BJ (cell line): Measurements from ENCODE around the gene MS4A6E. TPM values are rescaled to one million over a fixed set of nuclear protein-coding genes. Genes with fewer than 3 reads are reported as not detected.
"Not testable (repeated sequence)": the region's sequence is repeated elsewhere in the genome, so short reads cannot be mapped to it uniquely, and the experiment has no call there.

Experiments used
- CTCF ChIA-PET: fragments of 350-600 bp; formaldehyde crosslinking; extraction: SDS; loops from one replicate; lab custom pipeline; 2021; ENCODE audit warnings: antibody characterized with exemption, inconsistent platforms; lab: Yijun Ruan, JAX
- POLR2A ChIA-PET: fragments of 300-600 bp; sonication (Branson Sonifier 250); formaldehyde crosslinking; extraction: SDS; loops from one replicate; lab custom pipeline; 2021; ENCODE audit warnings: antibody characterized with exemption; lab: Charles Lee
- DNase-seq: peaks from one replicate; pipeline ENCODE4 v3.0.0-alpha.2; 2011; ENCODE audit warnings: low read depth
- H3K27me3 ChIP-seq: 2 replicates; pipeline ENCODE4 v1.6.0; 2011; ENCODE audit warnings: low read length; ENCODE audit not compliant: control insufficient read depth, insufficient read depth
- H3K36me3 ChIP-seq: 2 replicates; pipeline ENCODE4 v1.5.1; 2011; ENCODE audit warnings: low read length; ENCODE audit not compliant: control insufficient read depth, insufficient read depth
- H3K4me3 ChIP-seq: 2 replicates; pipeline ENCODE4 v1.5.1; 2011; ENCODE audit warnings: low read depth, mild to moderate bottlenecking, control low read depth, low read length
- CTCF ChIP-seq: IDR thresholded peaks from 2 replicates; pipeline ENCODE4 v1.5.1; 2011; ENCODE audit warnings: low read depth, mild to moderate bottlenecking, control low read depth, inconsistent platforms, low read length, moderate library complexity; ENCODE audit not compliant: insufficient read depth
- polyA plus RNA-seq: library from polyadenylated mRNA; depleted of rRNA; stranded (reverse); fragments of >200 nt; gene quantifications from 2 replicates; pipeline ENCODE4 v1.2.3, GENCODE V29; 2011

The MS4A6E gene
- polyA plus RNA-seq, 1 experiment, result not detected

GRCh38 chr11:60360621-60361020, 33.6 kb downstream of the MS4A6E start:
- no peak for DNase-seq
- no peak overlapping the region for H3K4me3 ChIP-seq
- no peaks in the 10 kb centered on the region for H3K36me3 ChIP-seq
- ChIA-PET CTCF (no interaction called here), POLR2A (no interaction called here)
- H3K27me3 ChIP-seq, result no peaks in the 10 kb centered on the region
- TF ChIP-seq CTCF, result no peak

DNA sequence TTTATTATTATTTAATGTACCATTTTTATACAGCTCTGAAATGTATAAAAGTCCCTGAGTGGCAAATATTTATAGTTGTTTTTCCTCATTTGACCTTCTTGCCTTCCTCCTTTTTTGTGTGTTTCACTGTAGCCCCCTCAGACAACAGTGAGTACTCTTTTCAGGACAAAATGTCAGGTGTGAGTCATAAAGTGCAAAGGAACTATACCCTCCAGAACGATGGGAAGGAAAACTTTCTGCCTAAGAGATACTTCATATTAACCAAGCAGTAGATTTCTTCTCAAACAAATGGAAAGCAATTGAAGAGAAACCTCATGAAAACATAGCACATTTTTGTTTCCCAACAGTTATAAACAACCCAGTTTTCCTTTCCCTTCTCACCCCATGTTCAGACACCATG, 35.2 kb downstream of the MS4A6E start:
- TF ChIP-seq CTCF, result no peak
- no peak for DNase-seq
- POLR2A ChIA-PET, result no interaction called here
- CTCF ChIA-PET, result interaction anchor here (1.0 to 2.0 kb wide), 8 partner anchors 12 to 825 kb away, joined by 3 to 15 read pairs (median 6); partner anchors contain the start of gene MS4A7
- Histone ChIP-seq H3K36me3 (no peaks in the 10 kb centered on the region), H3K4me3 (no peak overlapping the region), H3K27me3 (no peaks in the 10 kb centered on the region)

- ChIA-PET POLR2A (no interaction called here), CTCF (interaction anchor here (0.9 to 2.6 kb wide), 13 partner anchors 8 to 823 kb away, joined by 3 to 15 read pairs (median 5); partner anchors contain the start of gene MS4A7)
- Histone ChIP-seq H3K27me3 (no peaks in the 10 kb centered on the region), H3K36me3 (no peaks in the 10 kb centered on the region), H3K4me3 (no peak overlapping the region)
- DNase-seq, result peak; percentile 2
- peak; percentile 73 for TF ChIP-seq CTCF
Observed at GRCh38 chr11:60363542-60364470, 36.8 kb downstream of the MS4A6E start.

DNA sequence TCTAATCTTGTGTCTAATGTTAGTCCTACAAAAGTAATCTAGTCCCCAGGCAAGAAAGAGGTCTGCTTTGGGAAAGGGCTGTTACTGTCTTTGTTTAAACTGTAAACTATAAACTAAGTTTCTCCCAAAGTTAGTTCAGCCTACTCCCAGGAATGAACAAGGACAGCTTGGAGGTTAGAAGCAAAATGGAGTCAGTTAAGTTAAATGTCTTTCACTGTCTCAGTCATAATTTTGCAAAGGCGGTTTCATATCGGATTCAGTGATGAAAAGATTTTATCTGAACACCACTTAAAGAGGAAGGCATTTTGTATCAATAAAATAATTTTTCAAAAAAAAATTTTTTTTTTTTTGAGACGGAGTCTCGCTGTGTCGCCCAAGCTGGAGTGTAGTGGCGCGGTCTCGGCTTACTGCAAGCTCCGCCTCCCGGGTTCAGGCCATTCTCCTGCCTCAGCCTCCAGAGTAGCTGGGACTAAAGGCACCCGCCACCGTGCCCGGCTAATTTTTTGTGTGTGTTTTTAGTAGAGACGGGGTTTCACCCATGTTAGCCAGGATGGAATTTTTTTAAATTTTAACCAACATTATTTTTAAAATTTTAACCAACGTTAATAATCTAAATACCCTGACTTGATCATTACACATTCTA, 39.3 kb downstream of the MS4A6E start:
- DNase-seq, POLR2A ChIA-PET, H3K27me3 ChIP-seq, H3K4me3 ChIP-seq, H3K36me3 ChIP-seq: not testable (repeated sequence)
- CTCF ChIA-PET, result interaction anchor here (1.2 kb wide), 1 partner anchor 254 kb away, joined by 3 read pairs; no protein-coding TSS in a partner anchor

DNA sequence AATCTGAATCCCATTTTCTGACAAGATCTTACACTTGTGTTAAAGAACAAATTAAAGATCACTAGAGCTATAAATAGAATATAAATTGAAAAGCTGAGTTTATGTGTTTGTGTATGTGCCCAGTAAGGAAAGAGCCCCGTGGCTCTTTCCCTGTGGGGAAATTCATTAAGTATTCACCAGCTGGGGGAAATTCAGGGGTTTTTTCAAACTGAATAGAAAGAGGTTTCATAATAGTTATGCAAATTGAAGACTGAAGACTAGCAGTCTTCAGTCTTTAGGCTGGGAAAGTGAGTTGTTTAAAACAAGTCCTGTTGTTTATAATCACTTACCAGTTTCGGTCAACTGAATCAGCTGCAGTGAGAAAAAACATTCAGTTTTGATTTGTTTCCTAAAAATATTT, 40.0 kb downstream of the MS4A6E start:
- ChIA-PET POLR2A (no interaction called here), CTCF (no interaction called here)
- TF ChIP-seq CTCF, result no peak
- Histone ChIP-seq H3K36me3 (no peaks in the 10 kb centered on the region), H3K27me3 (no peaks in the 10 kb centered on the region), H3K4me3 (no peak overlapping the region)
- no peak for DNase-seq
